HEK293 (cell line): ENCODE results near the gene RNF166.

Source experiments
- CTCF ChIA-PET: fragments of 350-600 bp; formaldehyde crosslinking; extraction: SDS; loops from one replicate; lab custom pipeline; 2021; ENCODE audit warnings: antibody characterized with exemption; lab: Yijun Ruan, JAX
- POLR2A ChIA-PET: fragments of 300-600 bp; formaldehyde crosslinking; extraction: SDS; loops from one replicate; lab custom pipeline; 2020; ENCODE audit warnings: antibody characterized with exemption, inconsistent platforms; lab: Yijun Ruan, JAX
- H3K27ac ChIP-seq: fragments of 200-500 bp; sonication (Bioruptor generic); 2 replicates; pipeline ENCODE4 v1.5.1; 2014; ENCODE audit warnings: low read depth, low read length, control low read depth, inconsistent platforms; ENCODE audit errors: extremely low read depth
- H3K36me3 ChIP-seq, 2 experiments: fragments of 200-500 bp in 1 of 2; sonication (Bioruptor generic) in 1 of 2; 1 replicate in 1 of 2; 2 replicates in 1 of 2; pipeline ENCODE4 v1.5.1; 2014 to 2017; ENCODE audit warnings: inconsistent platforms in 2 of 2, low read length in 2 of 2; ENCODE audit not compliant: control insufficient read depth in 2 of 2, insufficient read depth in 1 of 2
- H3K4me1 ChIP-seq: fragments of 200-500 bp; sonication (Bioruptor generic); 2 replicates; pipeline ENCODE4 v1.5.1; 2014; ENCODE audit warnings: mild to moderate bottlenecking, low read length, inconsistent platforms; ENCODE audit not compliant: control insufficient read depth, insufficient read depth
- H3K4me3 ChIP-seq: 2 replicates; pipeline ENCODE4 v1.5.1; 2011; ENCODE audit warnings: low read depth, mild to moderate bottlenecking, control low read depth, low read length, moderate library complexity
- H3K9me3 ChIP-seq: fragments of 200-500 bp; sonication (Bioruptor generic); 2 replicates; pipeline ENCODE4 v1.5.1; 2014; ENCODE audit warnings: low read depth, low read length, inconsistent platforms; ENCODE audit not compliant: control insufficient read depth, insufficient read depth
- GLIS1 ChIP-seq: fragments of 450-650 bp; formaldehyde crosslinking; IDR thresholded peaks from 2 replicates; pipeline ENCODE4 v1.5.1; 2016; ENCODE audit warnings: missing biosample characterization, missing genetic modification characterization
- HOXD13 ChIP-seq: sonication (generic); formaldehyde crosslinking; IDR thresholded peaks from 2 replicates; pipeline ENCODE4 v1.8.0; 2022; ENCODE audit warnings: missing genetic modification reagents, borderline replicate concordance
- SALL2 ChIP-seq: fragments of 450-650 bp; formaldehyde crosslinking; IDR thresholded peaks from 2 replicates; pipeline ENCODE4 v1.5.0; 2017; ENCODE audit warnings: missing biosample characterization, mild to moderate bottlenecking, missing genetic modification characterization, borderline replicate concordance
- SCRT2 ChIP-seq: fragments of 450-650 bp; formaldehyde crosslinking; IDR thresholded peaks from 2 replicates; pipeline ENCODE4 v1.5.1; 2016; ENCODE audit warnings: missing biosample characterization, missing genetic modification characterization
- SP2 ChIP-seq: fragments of 450-650 bp; formaldehyde crosslinking; IDR thresholded peaks from 2 replicates; pipeline ENCODE4 v1.5.1; 2016; ENCODE audit warnings: missing biosample characterization, missing genetic modification characterization
- ZFP69B ChIP-seq: fragments of 450-650 bp; formaldehyde crosslinking; IDR thresholded peaks from 2 replicates; pipeline ENCODE4 v1.5.1; 2016; ENCODE audit warnings: missing biosample characterization, missing genetic modification characterization
- ZIC2 ChIP-seq: fragments of 450-650 bp; formaldehyde crosslinking; IDR thresholded peaks from 2 replicates; pipeline ENCODE4 v1.5.1; 2016; ENCODE audit warnings: missing biosample characterization, missing genetic modification characterization
- ZNF132 ChIP-seq: fragments of 450-650 bp; formaldehyde crosslinking; IDR thresholded peaks from 2 replicates; pipeline ENCODE4 v1.5.1; 2017; ENCODE audit warnings: missing biosample characterization, missing genetic modification characterization, borderline replicate concordance
- ZNF140 ChIP-seq: fragments of 450-650 bp; formaldehyde crosslinking; IDR thresholded peaks from 2 replicates; pipeline ENCODE4 v1.5.1; 2016; ENCODE audit warnings: missing biosample characterization, missing genetic modification characterization
- ZNF23 ChIP-seq: fragments of 450-650 bp; formaldehyde crosslinking; IDR thresholded peaks from 2 replicates; pipeline ENCODE4 v1.5.1; 2016; ENCODE audit warnings: missing biosample characterization, missing genetic modification characterization, borderline replicate concordance
- ZNF248 ChIP-seq: fragments of 450-650 bp; formaldehyde crosslinking; IDR thresholded peaks from 2 replicates; pipeline ENCODE4 v1.5.1; 2017; ENCODE audit warnings: missing biosample characterization, missing genetic modification characterization
- ZNF529 ChIP-seq: fragments of 450-650 bp; formaldehyde crosslinking; IDR thresholded peaks from 2 replicates; pipeline ENCODE4 v1.5.1; 2017; ENCODE audit warnings: missing genetic modification characterization, missing biosample characterization; ENCODE audit not compliant: insufficient replicate concordance
- ZNF600 ChIP-seq: fragments of 450-650 bp; formaldehyde crosslinking; IDR thresholded peaks from 2 replicates; pipeline ENCODE4 v1.5.1; 2016; ENCODE audit warnings: missing biosample characterization, missing genetic modification characterization
- ZNF621 ChIP-seq: fragments of 450-650 bp; formaldehyde crosslinking; IDR thresholded peaks from 2 replicates; pipeline ENCODE4 v1.5.1; 2017; ENCODE audit warnings: missing biosample characterization, missing genetic modification characterization
- TF ChIP-seq, protein P1 (sequence below): fragments of 450-650 bp; formaldehyde crosslinking; IDR thresholded peaks from 2 replicates; pipeline ENCODE4 v1.5.1; 2017; ENCODE audit warnings: missing biosample characterization, missing genetic modification characterization
- TF ChIP-seq, protein P2 (sequence below): fragments of 450-650 bp; formaldehyde crosslinking; IDR thresholded peaks from 2 replicates; pipeline ENCODE4 v1.5.1; 2016; ENCODE audit warnings: missing biosample characterization, missing genetic modification characterization
- TF ChIP-seq, protein P3 (sequence below): fragments of 450-650 bp; formaldehyde crosslinking; IDR thresholded peaks from 2 replicates; pipeline ENCODE4 v1.5.1; 2016; ENCODE audit warnings: missing biosample characterization, missing genetic modification characterization, borderline replicate concordance
- TF ChIP-seq, protein P4 (sequence below): fragments of 450-650 bp; formaldehyde crosslinking; IDR thresholded peaks from 2 replicates; pipeline ENCODE4 v1.5.1; 2016; ENCODE audit warnings: missing biosample characterization, missing genetic modification characterization
- TF ChIP-seq, protein P5 (sequence below): fragments of 450-650 bp; IDR thresholded peaks from 2 replicates; pipeline ENCODE4 v1.5.1; 2018; ENCODE audit warnings: missing biosample characterization, mild to moderate bottlenecking, missing genetic modification characterization

RNF166 gene

DNA sequence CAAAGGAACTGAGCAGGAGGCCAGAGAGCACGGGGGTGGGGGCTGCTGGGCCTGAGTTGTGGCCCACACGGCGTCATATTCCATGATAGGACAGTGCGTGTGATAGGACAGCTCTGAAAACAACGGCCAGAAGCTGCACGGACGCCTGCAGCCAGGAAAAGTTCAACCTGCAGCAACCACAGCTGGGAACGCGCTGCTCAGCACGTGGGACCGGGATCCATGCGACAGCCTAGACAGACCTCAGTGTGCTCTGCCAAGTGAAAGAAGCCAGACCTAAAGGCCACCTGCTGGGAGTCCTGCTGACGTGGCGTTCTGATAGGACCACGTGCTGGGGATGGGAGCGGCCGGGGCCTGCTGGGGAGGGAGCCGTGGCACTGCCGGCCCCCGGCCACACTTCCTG lies 21.7 kb upstream of the RNF166 start:
- Histone ChIP-seq H3K4me1 (no peaks in the 10 kb centered on the region), H3K36me3 (peaks cover 0 to 67% of the 10 kb centered on the region in 2 experiments; a peak in 2 of 3 replicates), H3K4me3 (no peak overlapping the region), H3K27ac (no peak overlapping the region), H3K9me3 (no peaks in the 10 kb centered on the region)
- ChIA-PET POLR2A (no interaction called here), CTCF (interaction anchor here (1.0 kb wide), 1 partner anchor 9 kb away, joined by 4 read pairs; no protein-coding TSS in a partner anchor)
- TF ChIP-seq, protein P1, sequence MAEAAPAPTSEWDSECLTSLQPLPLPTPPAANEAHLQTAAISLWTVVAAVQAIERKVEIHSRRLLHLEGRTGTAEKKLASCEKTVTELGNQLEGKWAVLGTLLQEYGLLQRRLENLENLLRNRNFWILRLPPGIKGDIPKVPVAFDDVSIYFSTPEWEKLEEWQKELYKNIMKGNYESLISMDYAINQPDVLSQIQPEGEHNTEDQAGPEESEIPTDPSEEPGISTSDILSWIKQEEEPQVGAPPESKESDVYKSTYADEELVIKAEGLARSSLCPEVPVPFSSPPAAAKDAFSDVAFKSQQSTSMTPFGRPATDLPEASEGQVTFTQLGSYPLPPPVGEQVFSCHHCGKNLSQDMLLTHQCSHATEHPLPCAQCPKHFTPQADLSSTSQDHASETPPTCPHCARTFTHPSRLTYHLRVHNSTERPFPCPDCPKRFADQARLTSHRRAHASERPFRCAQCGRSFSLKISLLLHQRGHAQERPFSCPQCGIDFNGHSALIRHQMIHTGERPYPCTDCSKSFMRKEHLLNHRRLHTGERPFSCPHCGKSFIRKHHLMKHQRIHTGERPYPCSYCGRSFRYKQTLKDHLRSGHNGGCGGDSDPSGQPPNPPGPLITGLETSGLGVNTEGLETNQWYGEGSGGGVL (tag by site-specific recombination) = no peak
- TF ChIP-seq, protein P2, sequence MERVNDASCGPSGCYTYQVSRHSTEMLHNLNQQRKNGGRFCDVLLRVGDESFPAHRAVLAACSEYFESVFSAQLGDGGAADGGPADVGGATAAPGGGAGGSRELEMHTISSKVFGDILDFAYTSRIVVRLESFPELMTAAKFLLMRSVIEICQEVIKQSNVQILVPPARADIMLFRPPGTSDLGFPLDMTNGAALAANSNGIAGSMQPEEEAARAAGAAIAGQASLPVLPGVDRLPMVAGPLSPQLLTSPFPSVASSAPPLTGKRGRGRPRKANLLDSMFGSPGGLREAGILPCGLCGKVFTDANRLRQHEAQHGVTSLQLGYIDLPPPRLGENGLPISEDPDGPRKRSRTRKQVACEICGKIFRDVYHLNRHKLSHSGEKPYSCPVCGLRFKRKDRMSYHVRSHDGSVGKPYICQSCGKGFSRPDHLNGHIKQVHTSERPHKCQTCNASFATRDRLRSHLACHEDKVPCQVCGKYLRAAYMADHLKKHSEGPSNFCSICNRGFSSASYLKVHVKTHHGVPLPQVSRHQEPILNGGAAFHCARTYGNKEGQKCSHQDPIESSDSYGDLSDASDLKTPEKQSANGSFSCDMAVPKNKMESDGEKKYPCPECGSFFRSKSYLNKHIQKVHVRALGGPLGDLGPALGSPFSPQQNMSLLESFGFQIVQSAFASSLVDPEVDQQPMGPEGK (tag by site-specific recombination) = 0 out of 2 replicates have a peak, but pooled peaks have one; percentile 24
- TF ChIP-seq, protein P3, sequence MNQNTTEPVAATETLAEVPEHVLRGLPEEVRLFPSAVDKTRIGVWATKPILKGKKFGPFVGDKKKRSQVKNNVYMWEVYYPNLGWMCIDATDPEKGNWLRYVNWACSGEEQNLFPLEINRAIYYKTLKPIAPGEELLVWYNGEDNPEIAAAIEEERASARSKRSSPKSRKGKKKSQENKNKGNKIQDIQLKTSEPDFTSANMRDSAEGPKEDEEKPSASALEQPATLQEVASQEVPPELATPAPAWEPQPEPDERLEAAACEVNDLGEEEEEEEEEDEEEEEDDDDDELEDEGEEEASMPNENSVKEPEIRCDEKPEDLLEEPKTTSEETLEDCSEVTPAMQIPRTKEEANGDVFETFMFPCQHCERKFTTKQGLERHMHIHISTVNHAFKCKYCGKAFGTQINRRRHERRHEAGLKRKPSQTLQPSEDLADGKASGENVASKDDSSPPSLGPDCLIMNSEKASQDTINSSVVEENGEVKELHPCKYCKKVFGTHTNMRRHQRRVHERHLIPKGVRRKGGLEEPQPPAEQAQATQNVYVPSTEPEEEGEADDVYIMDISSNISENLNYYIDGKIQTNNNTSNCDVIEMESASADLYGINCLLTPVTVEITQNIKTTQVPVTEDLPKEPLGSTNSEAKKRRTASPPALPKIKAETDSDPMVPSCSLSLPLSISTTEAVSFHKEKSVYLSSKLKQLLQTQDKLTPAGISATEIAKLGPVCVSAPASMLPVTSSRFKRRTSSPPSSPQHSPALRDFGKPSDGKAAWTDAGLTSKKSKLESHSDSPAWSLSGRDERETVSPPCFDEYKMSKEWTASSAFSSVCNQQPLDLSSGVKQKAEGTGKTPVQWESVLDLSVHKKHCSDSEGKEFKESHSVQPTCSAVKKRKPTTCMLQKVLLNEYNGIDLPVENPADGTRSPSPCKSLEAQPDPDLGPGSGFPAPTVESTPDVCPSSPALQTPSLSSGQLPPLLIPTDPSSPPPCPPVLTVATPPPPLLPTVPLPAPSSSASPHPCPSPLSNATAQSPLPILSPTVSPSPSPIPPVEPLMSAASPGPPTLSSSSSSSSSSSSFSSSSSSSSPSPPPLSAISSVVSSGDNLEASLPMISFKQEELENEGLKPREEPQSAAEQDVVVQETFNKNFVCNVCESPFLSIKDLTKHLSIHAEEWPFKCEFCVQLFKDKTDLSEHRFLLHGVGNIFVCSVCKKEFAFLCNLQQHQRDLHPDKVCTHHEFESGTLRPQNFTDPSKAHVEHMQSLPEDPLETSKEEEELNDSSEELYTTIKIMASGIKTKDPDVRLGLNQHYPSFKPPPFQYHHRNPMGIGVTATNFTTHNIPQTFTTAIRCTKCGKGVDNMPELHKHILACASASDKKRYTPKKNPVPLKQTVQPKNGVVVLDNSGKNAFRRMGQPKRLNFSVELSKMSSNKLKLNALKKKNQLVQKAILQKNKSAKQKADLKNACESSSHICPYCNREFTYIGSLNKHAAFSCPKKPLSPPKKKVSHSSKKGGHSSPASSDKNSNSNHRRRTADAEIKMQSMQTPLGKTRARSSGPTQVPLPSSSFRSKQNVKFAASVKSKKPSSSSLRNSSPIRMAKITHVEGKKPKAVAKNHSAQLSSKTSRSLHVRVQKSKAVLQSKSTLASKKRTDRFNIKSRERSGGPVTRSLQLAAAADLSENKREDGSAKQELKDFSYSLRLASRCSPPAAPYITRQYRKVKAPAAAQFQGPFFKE (tag by site-specific recombination) = no peak
- TF ChIP-seq, protein P4, sequence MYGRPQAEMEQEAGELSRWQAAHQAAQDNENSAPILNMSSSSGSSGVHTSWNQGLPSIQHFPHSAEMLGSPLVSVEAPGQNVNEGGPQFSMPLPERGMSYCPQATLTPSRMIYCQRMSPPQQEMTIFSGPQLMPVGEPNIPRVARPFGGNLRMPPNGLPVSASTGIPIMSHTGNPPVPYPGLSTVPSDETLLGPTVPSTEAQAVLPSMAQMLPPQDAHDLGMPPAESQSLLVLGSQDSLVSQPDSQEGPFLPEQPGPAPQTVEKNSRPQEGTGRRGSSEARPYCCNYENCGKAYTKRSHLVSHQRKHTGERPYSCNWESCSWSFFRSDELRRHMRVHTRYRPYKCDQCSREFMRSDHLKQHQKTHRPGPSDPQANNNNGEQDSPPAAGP (tag by site-specific recombination) = peak; percentile 48; the same call in 1 of the 2 replicates
- TF ChIP-seq ZIC2 = peak; percentile 87
- no peak for TF ChIP-seq ZNF140 (tag by site-specific recombination)
- TF ChIP-seq ZNF529 = no peak
- peak; percentile 30 for TF ChIP-seq SP2 (tag by site-specific recombination)
- TF ChIP-seq ZFP69B (tag by site-specific recombination) = no peak
- peak; percentile 74 for TF ChIP-seq ZNF600 (tag by site-specific recombination)
- TF ChIP-seq HOXD13 (CRISPR knock-in tag) = no peak
- no peak for TF ChIP-seq ZNF248
- TF ChIP-seq, protein P5, sequence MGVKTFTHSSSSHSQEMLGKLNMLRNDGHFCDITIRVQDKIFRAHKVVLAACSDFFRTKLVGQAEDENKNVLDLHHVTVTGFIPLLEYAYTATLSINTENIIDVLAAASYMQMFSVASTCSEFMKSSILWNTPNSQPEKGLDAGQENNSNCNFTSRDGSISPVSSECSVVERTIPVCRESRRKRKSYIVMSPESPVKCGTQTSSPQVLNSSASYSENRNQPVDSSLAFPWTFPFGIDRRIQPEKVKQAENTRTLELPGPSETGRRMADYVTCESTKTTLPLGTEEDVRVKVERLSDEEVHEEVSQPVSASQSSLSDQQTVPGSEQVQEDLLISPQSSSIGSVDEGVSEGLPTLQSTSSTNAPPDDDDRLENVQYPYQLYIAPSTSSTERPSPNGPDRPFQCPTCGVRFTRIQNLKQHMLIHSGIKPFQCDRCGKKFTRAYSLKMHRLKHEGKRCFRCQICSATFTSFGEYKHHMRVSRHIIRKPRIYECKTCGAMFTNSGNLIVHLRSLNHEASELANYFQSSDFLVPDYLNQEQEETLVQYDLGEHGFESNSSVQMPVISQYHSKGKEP (tag by site-specific recombination) = peak; percentile 58; the same call in 1 of the 2 replicates
- TF ChIP-seq SALL2 (tag by site-specific recombination) = no peak
- TF ChIP-seq GLIS1 (tag by site-specific recombination) = peak; percentile 58
- no peak for TF ChIP-seq ZNF621 (tag by site-specific recombination)
- no peak for TF ChIP-seq ZNF23 (tag by site-specific recombination)
- no peak for TF ChIP-seq SCRT2
- TF ChIP-seq ZNF132 (tag by site-specific recombination) = no peak
